ENCODE results near the gene CIT.

DNA sequence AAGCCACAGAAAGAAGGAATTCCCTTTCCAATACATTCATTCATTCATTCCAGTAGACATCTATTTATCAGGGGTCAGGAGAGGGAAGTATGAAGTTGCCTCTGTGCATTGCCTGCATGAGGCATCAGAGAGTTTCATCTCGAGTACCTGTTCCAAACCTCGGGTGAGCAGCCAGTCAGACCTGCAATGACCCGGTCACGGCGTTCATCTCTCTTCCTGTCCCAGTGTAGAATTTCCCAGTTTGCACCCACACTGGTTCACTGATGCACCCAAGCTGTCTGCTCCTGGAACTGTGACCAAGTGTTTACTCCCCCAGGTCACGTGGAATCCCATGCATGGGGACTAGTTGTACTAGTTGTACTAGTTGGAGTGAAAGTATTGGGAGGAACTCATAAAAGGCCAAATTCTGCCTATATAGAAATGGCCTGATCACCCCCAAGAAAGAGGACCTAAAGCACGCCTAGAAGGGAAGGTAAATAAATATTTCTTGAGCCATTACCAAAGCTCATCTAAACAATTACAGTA, 231.5 kb downstream of the CIT start:
- TF ChIP-seq, protein P1, sequence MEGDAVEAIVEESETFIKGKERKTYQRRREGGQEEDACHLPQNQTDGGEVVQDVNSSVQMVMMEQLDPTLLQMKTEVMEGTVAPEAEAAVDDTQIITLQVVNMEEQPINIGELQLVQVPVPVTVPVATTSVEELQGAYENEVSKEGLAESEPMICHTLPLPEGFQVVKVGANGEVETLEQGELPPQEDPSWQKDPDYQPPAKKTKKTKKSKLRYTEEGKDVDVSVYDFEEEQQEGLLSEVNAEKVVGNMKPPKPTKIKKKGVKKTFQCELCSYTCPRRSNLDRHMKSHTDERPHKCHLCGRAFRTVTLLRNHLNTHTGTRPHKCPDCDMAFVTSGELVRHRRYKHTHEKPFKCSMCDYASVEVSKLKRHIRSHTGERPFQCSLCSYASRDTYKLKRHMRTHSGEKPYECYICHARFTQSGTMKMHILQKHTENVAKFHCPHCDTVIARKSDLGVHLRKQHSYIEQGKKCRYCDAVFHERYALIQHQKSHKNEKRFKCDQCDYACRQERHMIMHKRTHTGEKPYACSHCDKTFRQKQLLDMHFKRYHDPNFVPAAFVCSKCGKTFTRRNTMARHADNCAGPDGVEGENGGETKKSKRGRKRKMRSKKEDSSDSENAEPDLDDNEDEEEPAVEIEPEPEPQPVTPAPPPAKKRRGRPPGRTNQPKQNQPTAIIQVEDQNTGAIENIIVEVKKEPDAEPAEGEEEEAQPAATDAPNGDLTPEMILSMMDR (IDR thresholded peaks at IDR 0.05) = no peak
- no peak for TF ChIP-seq POLR2A (IDR thresholded peaks at IDR 0.05)

All from body of pancreas (tissue), 4 donors.